ENCODE results near the gene ANGPTL8. TPM values are rescaled to one million over a fixed set of nuclear protein-coding genes. Genes with fewer than 3 reads are reported as not detected.

ANGPTL8 gene
- total RNA-seq, 2 donors from 2014 or later, result not detected

DNA sequence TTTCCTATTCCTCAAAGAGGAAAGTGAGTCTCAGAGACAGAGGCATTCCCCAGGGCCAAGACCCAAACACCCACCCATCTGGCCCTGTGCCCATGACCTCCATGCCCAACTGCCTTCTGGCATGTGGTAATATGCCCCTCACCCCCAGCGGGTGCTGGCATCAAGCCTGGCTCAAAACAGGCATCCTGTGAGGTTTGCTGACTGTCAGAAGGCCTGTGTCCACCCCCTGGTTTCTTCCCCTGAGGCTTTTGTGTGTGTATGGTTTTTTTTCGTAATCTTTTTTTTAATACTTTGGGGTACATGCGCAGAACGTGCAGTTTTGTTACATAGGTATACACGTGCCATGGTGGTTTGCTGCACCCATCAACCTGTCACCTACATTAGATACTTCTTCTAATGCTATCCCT lies 34.5 kb upstream of the ANGPTL8 start:
- ATAC-seq (ENCODE audit: insufficient number of reproducible peaks, low FRiP score, low read depth), result no peak
- no peak overlapping the region for H3K4me3 ChIP-seq
- peaks cover 18 to 32% of the 10 kb centered on the region in 2 donors for H3K4me1 ChIP-seq (ENCODE audit: control insufficient read depth in 1 of 2, low read depth in 2 of 2)
- H3K27ac ChIP-seq, result peak overlapping the region; percentile 97 to 99
- H3K36me3 ChIP-seq, result no peaks in the 10 kb centered on the region
- TF ChIP-seq, protein P1, sequence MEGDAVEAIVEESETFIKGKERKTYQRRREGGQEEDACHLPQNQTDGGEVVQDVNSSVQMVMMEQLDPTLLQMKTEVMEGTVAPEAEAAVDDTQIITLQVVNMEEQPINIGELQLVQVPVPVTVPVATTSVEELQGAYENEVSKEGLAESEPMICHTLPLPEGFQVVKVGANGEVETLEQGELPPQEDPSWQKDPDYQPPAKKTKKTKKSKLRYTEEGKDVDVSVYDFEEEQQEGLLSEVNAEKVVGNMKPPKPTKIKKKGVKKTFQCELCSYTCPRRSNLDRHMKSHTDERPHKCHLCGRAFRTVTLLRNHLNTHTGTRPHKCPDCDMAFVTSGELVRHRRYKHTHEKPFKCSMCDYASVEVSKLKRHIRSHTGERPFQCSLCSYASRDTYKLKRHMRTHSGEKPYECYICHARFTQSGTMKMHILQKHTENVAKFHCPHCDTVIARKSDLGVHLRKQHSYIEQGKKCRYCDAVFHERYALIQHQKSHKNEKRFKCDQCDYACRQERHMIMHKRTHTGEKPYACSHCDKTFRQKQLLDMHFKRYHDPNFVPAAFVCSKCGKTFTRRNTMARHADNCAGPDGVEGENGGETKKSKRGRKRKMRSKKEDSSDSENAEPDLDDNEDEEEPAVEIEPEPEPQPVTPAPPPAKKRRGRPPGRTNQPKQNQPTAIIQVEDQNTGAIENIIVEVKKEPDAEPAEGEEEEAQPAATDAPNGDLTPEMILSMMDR (IDR thresholded peaks at IDR 0.05), result no peak
- H3K9me3 ChIP-seq, result no peaks in the 10 kb centered on the region
- no peaks in the 10 kb centered on the region for H3K27me3 ChIP-seq (replicated peaks; ENCODE audit: insufficient read depth)
- DNase-seq (ENCODE audit: low spot score), result no peak

DNA sequence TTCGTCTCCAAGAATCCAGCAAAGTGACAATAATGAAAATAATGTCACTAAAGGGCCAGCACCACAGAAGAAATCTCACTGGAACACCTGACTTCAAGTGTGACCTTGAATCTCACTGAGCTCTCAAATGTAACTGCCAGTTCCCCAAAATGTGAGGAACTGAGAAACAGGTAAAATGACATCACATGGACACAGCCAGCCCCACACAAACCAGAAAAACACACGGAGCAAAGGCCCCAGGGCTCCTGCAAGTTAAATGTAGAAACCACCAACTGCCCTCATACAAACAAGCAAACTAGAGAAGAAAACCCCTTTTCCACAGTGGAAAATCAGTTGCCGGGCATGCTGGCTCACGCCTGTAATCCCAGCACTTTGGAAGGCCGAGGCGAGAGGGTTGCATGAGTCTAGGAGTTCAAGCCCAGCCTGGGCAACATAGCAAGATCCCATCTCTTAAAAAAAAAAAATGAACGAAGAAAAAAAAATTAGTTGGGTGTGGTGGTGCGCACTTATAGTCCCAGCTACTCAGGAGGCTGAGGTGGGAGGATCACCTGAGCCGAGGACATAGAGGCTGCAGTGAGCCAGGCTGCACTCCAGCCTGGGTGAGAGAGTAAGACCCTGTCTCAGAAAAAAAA lies 33.4 kb upstream of the ANGPTL8 start:
- TF ChIP-seq, protein P1 (IDR thresholded peaks at IDR 0.05), result no peak
- ATAC-seq (ENCODE audit: insufficient number of reproducible peaks, low FRiP score, low read depth), result no peak
- H3K27ac ChIP-seq, result no peak overlapping the region
- H3K9me3 ChIP-seq, result no peaks in the 10 kb centered on the region
- no peaks in the 10 kb centered on the region for H3K27me3 ChIP-seq (replicated peaks; ENCODE audit: insufficient read depth)
- peaks cover 18 to 32% of the 10 kb centered on the region in 2 donors for H3K4me1 ChIP-seq (ENCODE audit: control insufficient read depth in 1 of 2, low read depth in 2 of 2)
- no peaks in the 10 kb centered on the region for H3K36me3 ChIP-seq
- H3K4me3 ChIP-seq, result no peak overlapping the region
- no peak for DNase-seq (ENCODE audit: low spot score)

DNA sequence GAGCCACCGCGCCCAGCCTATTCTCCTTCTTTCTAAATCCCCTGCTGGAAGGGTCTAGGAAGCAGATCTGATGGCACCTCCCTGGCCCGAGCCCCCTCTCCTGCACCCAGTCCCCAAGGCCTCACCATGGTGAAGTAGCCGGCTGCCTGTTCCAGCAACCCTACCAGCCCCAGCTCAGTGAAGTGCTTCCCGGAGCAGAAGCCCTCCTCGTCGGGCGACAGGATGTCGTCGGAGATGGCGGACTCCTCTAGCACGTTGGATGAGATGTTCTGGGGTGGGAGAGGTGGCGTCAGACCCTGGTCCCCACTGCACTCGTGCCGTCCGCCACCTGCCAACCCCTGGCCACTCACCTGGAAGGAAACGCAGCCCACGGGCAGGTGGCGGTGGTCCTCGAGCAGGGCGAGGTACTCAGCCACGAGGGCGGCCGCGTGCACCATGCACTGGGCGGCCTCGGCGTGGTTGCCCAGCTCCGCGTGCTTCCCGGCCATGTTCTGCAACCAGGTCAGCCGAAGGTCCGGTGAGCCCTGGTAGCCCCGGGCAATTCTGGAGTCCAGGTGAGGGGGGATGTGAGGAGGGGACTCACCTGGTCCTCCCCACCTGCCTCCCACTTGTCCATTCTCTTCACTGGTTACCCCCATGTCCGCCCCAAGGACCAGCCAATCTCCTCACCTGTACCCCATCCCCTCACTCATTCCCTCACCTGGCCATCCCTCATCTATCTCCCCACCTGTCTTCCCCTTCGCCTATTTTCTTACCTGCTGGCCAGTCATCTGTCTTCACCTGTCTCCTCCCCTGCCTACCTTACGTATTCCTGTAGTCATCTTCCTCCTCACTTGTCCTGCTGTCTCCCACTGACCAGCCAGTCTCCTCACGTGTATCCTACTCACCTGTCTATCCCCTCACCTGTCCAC lies 30.6 kb upstream of the ANGPTL8 start:
- ATAC-seq (ENCODE audit: insufficient number of reproducible peaks, low FRiP score, low read depth), result no peak
- peaks cover 12 to 16% of the 10 kb centered on the region in 2 donors for H3K4me1 ChIP-seq (ENCODE audit: control insufficient read depth in 1 of 2, low read depth in 2 of 2)
- H3K36me3 ChIP-seq, result no peaks in the 10 kb centered on the region
- H3K27ac ChIP-seq, result no peak overlapping the region
- no peaks in the 10 kb centered on the region for H3K27me3 ChIP-seq (replicated peaks; ENCODE audit: insufficient read depth)
- TF ChIP-seq, protein P1 (IDR thresholded peaks at IDR 0.05), result no peak
- H3K4me3 ChIP-seq, result no peak overlapping the region
- no peak for DNase-seq (ENCODE audit: low spot score)
- no peaks in the 10 kb centered on the region for H3K9me3 ChIP-seq

DNA sequence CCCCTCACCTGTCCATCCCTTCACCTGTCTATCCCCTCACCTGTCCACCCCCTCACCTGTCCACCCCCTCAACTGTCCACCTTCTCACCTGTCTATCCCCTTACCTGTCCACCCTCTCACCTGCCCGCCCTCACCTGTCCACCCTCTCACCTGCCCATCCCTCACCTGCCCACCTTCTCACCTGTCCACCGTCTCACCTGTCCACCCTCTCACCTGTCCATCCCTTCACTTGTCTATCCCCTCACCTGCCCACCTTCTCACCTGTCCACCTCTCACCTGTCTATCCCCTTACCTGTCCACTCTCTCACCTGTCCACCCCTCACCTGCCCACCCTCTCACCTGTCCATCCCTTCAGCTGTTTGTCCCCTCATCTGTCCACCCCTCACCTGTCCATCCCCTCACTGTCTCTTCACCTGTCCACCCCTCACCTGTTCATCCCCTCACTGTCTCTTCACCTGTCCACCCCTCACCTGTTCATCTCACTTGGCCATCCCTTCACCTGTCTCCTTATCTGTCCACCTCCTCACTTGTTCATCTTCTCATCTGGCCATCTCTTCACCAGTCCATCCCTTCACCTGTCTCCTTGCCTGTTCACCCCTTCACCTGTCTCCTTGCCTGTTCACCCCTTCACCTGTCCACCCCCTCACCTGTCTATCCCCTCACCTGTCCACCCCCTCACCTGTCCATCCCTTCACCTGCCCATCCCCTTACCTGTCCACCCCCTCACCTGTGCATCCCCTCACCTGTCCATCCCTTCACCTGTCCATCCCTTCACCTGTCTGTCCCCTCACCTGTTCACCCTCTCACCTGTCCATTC lies 29.4 kb upstream of the ANGPTL8 start:
- H3K4me1 ChIP-seq (ENCODE audit: control insufficient read depth in 1 of 2, low read depth in 2 of 2), result peaks cover 1 to 4% of the 10 kb centered on the region in 2 donors
- ATAC-seq (ENCODE audit: insufficient number of reproducible peaks, low FRiP score, low read depth) (no peak), DNase-seq (ENCODE audit: low spot score) (no peak)
- H3K27me3 ChIP-seq (replicated peaks; ENCODE audit: insufficient read depth), result no peaks in the 10 kb centered on the region
- no peak overlapping the region for H3K27ac ChIP-seq
- H3K4me3 ChIP-seq, result no peak overlapping the region
- TF ChIP-seq, protein P1 (IDR thresholded peaks at IDR 0.05), result no peak
- H3K9me3 ChIP-seq, result no peaks in the 10 kb centered on the region
- no peaks in the 10 kb centered on the region for H3K36me3 ChIP-seq

DNA sequence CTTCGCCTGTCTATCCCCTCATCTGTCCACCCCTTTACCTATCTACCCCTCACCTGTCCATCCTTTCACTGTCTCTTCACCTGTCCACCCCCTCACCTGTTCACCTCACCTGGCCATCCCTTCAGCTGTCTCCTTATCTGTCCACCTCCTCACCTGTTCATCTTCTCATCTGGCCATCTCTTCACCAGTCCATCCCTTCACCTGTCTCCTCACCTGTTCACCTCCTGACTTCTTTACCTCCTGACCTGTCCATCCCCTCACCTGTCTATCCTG lies 28.8 kb upstream of the ANGPTL8 start:
- DNase-seq (ENCODE audit: low spot score) (no peak), ATAC-seq (ENCODE audit: insufficient number of reproducible peaks, low FRiP score, low read depth) (no peak)
- Histone ChIP-seq H3K27ac (no peak overlapping the region), H3K36me3 (no peaks in the 10 kb centered on the region), H3K4me1 (ENCODE audit: control insufficient read depth in 1 of 2, low read depth in 2 of 2) (no peaks in the 10 kb centered on the region), H3K4me3 (no peak overlapping the region), H3K9me3 (no peaks in the 10 kb centered on the region), H3K27me3 (replicated peaks; ENCODE audit: insufficient read depth) (no peaks in the 10 kb centered on the region)
- TF ChIP-seq, protein P1 (IDR thresholded peaks at IDR 0.05), result no peak

Data from thoracic aorta (tissue), 2 donors.